Glutamatergic neuron (in vitro differentiated cells): ENCODE measurements around the gene DEFB116. TPM values are rescaled to one million over a fixed set of nuclear protein-coding genes. Genes with fewer than 3 reads are reported as not detected.

ENCODE experiments used
- total RNA-seq: library from RNA; stranded (reverse); fragmentation: NEBNext Ultra II Directional; extraction: Animal tissue kit (Norgen Biotek cat#: 25700); gene quantifications from one replicate; pipeline ENCODE4 v1.2.1, GENCODE V29; 2021; ENCODE audit not compliant: unreplicated experiment

DEFB116 gene
- total RNA-seq, 1 donor from 2014 or later: not detected

Other genes with a start within 250 kb of the DEFB116 start
- gene DEFB115, start 50.9 kb downstream of the DEFB116 start, total RNA-seq: 7.8 TPM
- not detected for gene DEFB118, start 60.0 kb upstream of the DEFB116 start, total RNA-seq
- gene DEFB119, start 82.0 kb upstream of the DEFB116 start, total RNA-seq: not detected
- not detected for gene DEFB121, start 97.6 kb upstream of the DEFB116 start, total RNA-seq
- not detected for gene DEFB123, start 132.0 kb upstream of the DEFB116 start, total RNA-seq
- not detected for gene DEFB124, start 166.5 kb upstream of the DEFB116 start, total RNA-seq
- 2.8 TPM for gene REM1, start 166.7 kb upstream of the DEFB116 start, total RNA-seq
- gene HM13, start 205.9 kb upstream of the DEFB116 start, total RNA-seq: 320 TPM